GM19372 (cell line): Measurements from ENCODE around the gene ANKRD29.
"Not testable (repeated sequence)": the region's sequence is repeated elsewhere in the genome, so short reads cannot be mapped to it uniquely, and the experiment has no call there.

Experiments
- ATAC-seq: cut with Tn5 transposase; IDR thresholded peaks from one replicate; pipeline ENCODE4 v1.9.1; 2021; ENCODE audit warnings: mild to moderate bottlenecking, low read depth, moderate library complexity; ENCODE audit not compliant: unreplicated experiment

ANKRD29 gene

DNA sequence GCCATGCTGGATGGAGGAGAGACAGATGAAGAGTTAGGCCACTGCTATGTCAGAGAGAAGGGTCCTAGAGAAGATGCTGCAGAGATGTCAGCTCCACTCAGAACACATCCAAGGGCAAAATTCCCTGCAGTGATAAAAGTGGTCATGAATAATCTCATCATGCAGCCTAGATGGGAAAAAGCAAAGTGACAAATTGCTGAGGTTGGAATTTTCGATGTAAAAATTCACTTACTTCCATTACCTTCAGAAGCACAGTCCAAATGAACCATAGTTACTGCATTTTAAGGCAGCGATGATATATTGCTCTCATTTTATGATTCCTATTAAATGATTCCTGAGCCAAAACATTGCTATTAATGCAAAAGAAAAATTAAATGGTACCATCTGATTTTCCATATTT is 16.4 kb downstream of the ANKRD29 start:
- no peak for ATAC-seq

DNA sequence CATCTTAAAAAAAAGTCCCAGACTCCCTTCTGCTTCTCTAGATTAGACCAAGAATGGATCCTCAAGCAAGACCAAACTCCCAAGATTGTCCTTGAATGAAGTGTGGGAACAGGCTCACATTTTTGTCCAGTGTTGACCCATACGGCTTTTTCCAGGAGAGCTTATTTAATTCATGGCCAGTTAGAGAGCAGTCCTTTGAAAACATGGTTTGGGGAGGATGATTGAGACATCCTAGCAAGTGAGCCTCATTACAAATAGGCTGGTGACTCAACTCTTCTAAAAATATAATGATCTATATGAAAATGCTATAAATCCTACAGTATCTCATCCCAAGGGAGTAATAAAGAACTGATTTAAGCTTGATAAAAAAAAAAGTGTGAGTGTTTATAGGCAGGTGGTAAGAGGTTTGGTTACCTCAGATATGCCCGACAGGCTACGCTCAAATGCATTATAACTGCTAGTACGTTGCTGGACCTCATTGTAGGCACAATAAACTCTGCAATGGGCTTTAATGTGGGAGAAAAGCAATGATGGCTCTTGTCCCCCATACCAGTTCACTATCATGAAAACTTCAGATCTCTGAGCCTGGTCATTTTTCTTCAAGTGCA is 17.0 kb downstream of the ANKRD29 start:
- ATAC-seq: no peak

DNA sequence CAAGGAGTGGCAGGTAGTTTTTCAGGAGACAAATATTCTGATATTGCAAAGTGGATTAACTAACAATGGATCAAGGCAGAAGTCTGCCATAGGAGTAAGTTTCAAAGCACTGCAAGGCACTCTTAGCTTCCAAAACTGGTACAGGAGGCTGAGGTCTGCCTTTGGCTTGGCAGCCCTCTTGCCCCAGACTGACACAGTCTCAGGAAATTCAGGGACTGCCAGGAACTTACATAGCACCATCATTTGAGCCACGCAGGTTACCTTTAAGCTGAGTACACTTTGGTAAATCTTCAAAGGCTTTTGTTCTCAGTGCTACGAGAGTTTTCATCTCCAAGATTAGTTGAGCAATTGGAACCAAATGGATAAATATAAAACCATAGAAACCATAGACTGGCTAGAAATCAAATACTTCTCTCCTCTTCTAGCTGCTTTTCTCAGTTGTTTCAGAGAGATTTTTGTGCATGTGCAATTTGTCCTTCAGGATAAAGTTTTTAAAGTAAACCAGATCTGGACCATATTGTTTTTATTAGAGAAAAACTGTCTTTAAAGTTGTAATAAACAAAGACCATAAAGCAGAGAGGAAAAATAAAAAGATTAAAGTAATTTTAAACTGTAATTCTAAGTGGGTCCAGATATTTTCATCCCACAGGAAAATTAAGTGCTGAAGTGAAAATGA is 18.8 kb downstream of the ANKRD29 start:
- ATAC-seq: no peak

DNA sequence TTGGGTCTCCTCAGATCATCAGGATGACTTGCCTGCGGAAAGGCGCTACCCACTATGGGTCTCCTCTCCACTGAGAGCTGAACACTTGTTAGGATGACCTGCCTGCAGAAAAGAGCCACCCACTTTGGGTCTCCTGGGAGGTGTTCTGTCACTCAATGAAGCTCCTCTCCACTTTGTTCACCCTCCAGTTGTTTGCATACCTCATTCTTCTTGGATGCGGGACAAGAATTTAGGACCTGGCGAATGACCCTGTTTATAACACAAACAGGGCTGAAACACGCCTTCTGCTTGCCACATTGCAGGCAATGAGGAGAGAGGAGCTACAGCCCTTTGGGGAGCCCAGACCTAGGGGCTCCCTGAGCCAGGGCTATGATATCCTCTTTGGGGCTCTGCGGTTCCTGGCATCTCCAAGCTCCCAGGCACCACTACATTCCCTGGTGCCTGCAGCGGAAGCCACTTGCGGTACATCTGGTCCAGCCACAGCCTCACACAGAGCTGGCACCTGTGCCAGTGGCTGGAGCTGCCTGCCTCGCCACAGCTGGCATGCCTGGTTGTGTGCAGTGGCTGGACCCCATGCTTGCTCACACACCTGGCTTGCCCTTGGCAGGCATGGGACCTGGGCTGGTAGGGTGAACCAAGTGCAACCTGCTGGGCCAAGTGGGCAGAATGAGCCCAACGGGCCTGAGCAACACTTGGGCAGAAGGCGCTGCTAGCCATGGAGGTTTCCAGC is 20.6 kb downstream of the ANKRD29 start:
- no peak for ATAC-seq

DNA sequence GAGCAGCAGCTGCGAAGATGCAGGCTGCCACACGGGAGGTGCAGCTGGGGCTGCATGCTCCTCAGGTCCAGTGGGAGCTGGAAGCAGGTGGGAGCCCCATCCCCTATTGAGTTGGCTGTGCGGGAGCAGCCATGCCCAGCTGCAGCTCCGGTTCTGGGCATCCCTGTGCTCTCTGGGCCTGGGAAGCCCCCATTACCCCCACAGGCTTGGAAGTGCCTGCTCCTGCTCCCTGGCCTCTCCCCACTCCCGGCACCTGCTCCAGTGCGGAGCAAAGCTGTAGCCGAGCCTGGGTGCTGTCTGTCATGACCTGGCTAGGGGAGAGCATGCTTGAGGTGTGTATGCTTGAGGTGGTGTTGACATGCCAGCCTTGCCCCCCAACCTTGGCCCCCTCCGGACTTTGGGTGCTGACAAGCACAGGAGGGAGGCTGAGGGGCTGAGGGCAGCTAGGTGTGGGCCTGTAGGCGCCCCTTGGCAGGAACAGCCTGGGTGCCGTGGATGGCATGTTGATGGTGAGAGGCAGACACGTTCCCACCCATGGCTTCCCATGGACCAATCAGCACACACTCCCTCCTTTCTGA is 21.5 kb downstream of the ANKRD29 start:
- ATAC-seq: no peak

DNA sequence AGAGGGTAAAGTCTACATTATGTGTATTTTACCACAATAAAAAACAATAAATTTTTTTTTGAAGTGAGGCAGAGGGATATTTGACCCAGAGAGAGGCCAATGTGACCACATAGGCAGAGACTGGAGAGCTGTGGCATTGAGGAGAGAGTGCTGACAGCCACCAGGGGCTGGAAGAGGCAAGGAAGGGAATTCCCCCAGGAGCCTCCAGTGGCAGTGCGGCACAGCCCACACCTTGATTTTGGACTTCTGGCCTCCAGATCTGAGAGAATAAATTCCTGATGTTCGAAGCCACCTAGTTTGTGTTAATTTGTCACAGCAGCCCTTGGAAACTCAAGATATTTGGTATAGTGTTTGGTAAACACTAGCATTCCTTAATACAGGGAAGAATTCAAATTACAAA is 22.7 kb downstream of the ANKRD29 start:
- ATAC-seq: no peak

DNA sequence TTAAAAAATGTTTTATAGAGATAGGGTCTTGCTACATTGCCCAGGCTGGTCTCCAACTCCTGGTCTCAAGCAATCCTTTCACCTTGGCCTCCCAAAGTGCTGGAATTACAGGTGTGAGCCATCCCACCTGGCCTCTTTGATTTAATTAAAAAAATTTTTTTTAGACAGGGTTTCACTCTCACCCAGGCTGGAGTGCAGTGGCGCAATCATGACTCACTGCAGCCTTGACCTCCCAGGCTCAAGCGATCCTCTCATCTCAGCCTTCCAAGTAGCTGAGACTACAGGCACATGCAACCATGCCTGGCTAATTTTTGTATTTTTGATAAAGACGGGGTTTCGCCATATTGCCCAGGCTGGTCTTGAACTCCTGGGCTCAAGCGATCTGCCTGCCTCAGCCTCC is 26.3 kb downstream of the ANKRD29 start:
- not testable (repeated sequence) for ATAC-seq

DNA sequence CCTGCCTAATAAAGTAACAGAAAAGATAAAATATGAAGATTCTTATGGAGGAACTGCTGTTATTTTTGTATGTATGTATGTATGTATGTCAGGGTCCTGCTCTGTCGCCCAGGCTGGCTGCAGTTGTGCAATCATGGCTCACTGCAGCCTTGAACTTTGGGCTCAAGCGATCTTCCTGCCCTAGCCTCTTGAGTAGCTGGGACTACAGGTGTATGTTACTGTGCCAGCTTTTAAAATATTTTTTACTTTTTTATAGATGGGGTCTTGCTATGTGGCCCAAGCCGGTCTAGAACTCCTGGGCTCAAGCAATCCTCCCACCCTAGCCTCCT is 26.7 kb downstream of the ANKRD29 start:
- no peak for ATAC-seq

DNA sequence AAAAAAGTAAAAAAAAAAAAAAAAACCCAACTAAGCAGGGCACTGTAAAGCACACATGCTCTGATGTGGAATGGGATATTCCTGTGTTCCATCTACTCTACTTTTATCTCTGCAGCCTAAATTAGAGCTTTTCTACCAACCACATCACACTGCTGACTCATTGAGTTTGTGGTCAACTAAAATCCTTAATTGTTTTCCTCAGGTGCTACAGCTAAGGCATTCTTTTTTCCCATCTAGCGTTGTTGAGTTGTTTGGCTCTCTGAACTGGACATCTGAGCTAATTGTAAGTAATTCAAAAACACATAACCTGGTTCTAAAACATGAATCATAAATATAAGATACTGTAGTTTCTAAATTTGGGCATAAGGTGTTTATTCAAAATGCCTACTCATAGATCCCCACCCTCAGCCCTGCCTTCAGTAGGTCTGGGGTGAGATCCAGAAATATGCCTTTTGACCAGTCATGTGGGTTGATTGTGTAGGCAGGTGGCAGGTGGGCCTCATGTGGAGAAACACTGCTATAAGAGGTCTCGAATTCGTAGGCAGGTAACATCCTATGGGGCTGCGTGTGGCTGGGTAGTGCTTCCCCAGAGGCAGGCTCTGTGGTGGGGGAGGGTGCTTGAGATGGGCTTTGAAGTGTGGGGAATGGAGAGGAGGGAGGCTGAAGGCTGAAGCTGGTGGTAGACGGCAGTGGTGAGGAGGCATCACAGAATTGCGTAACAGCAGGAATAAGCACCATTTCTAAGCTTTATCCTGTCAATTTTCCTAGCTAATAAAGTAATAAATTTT is 27.2 kb downstream of the ANKRD29 start:
- ATAC-seq: no peak

DNA sequence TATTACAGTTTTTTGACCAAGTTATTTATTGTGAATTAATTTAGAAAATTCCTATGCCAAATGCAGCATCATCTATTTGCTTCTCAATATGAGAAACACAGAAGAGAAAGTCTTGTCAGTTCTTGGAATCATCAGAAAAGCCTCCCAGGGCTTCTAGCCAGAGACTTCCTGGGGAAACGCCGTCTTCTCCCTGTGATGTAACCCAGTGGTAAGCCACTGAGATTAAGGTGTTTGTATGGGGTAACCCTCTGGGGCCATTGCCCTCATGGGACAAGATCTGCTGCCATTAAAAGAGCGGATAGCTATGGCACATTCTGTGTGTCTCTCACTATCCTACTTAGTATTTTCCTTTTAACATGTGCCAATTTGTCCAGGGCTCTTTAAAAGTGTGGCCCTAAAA is 28.0 kb downstream of the ANKRD29 start:
- ATAC-seq: no peak

DNA sequence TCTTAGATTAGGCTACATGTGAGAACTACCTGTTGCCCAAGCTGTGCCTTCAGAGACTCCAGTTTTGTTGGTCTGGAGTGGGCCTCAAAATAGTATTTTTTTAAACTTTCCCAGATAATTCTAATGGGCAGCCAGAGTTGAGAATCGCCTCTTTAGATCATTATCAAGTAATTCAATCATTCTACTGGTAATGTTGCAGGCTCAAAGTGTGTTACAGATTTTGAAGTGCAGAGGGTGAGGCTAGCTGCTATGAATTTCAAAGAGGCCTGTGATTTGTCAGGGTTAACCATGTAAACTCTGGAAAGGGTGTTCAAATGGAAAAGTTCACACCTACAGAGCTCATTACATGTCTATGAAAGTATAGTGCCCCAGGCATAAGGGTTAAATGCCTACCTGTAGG is 30.1 kb downstream of the ANKRD29 start:
- no peak for ATAC-seq

DNA sequence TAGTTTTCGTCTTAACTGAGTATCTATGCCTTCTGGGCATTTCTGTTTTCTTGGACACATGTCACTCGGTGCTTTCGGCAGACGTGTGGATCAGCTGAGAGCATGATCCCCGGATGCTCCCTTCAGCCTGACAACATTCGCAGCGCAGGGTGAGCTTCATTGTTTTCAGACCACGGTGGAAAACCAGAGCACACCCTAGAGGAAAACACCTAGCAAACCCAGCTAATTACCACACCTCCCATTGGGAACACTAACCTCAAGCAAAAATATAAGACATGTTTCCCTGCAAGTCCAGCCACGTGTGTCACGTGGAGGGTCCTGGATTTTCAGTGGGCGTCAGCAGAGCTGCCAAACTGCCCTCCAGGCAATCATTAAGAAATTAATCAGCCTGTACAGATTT is 31.0 kb downstream of the ANKRD29 start:
- ATAC-seq: no peak

DNA sequence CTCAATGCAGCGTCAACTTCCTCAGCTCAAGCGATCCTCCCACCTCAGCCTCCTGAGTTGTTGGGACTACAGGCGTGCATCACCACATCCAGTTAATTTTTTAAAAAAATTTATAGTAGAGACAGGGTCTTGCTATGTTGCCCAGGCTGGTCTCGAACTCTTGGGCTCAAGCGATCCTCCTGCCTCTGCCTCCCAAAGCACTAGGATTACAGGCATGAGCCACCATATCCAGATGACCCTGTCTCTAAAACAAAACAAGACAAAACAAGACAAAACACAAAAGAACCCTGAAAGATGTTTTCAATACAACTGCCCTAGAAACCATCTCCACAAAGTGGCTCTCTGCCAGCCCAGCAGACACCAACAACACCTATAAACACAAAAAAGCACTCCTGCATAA is 31.4 kb downstream of the ANKRD29 start:
- no peak for ATAC-seq

DNA sequence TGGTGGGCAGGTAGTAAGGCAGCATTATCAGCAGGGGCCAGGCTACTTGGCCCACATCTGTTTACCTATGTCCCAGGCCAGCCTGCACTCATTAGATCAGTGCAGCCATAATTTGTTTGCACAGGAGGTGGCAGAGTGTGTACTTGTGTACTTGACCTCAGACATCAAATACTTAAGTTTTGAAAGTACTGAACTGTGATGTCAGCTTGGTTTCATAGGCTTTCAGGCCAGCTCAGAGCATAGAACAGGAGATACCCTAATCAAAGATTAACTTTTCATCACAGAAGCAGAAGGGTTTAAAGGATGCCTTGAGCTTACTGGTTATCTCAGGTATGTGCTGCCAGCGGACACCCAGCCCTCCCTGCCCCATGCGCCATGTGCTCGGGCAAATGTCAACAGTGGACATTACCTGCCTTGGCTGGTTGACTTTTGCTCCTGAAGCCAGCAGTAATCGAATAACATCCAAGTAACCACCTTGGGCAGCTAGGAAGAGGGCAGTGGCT is 33.2 kb downstream of the ANKRD29 start:
- peak; percentile 97 for ATAC-seq

DNA sequence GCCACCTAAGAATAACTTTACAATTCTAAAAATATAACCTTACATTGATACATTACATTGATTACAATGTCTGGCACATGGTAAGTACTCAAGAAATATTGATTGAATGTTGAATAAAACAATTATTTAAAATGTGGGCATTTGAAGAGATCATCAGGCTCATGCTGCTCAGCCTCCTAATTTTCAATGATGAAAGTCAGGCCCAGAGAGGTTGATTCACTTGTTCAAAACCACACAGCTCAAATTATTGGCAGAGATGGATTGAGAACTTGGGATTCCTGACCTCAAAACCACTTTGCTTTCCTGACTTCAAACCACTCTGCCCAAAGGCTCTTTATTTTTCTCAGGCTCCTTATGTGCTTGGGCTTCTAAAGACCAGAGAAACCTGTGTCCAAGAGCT is 34.7 kb downstream of the ANKRD29 start:
- no peak for ATAC-seq

DNA sequence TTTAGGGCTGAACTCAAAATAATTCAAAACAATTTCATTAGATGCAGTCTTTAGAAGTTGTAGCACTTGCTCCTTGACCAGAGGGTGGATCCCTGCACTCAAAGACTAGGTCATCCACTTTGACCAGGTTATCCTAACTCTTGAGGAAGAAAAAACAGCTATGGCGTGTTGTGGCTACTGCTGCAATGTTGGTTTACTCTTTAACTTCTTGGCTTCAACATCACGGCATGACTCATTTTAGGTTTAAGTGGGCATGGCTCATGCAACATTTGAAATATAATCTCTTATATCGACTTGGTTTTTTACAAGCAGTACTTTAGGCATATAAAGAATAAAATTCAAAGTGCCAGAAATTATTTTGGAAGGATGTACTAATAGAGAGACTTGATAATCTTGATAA is 35.4 kb downstream of the ANKRD29 start:
- no peak for ATAC-seq

DNA sequence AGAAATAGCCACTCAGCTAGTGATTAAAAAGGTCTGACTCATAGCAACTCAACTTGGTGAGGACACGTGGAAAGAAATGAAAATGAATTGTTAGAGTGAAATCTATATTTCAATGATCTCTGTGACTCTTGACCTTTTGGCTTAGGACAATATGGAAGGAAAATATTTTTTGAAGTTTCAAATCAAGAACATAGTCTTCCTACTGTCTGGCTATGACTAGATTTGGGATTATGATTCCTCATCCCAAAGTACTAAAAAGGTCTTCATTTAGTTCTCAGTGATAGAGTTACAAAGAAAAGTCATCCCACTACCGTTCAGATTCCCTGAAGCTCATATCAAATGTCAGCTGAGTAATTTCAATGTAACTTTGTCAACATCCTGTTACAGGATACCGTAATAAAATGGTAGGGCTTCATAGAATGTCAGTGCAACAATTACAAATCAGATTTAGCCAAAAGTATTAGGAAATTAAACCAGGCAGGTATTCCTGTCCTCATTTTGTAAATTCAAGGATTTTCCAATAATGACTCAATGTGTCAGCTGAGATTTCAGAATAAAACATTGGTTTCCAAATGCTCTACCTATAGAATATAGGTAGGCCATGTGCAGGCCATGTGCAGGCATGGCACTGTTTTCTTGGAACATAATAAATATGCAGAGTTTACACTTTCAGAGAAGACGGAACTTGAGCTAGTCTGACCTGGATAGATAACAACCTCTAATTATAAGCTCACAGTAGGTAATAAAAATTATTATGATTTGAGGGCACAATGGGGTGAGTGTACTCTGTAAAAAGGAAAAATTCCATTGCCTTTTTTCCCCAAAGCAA is 36.0 kb downstream of the ANKRD29 start:
- no peak for ATAC-seq

DNA sequence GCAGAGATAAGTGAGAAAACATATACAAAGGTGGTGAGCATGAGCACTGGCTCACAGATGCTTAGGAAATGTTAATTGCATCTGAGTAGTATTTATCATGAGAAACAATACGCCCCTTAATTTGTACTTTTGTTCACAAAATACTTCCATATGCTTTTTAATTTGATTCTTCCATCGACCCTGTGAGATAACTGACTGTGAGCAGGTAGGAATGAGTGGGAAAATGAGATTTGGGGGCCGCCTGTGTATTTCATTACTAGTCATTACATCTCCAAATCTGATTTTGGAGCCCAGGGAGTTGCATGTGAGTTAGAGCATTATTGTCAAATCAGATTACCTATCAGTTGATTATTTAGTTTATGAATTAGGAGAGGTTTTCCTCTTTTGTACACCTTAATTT is 39.7 kb downstream of the ANKRD29 start:
- ATAC-seq: no peak

DNA sequence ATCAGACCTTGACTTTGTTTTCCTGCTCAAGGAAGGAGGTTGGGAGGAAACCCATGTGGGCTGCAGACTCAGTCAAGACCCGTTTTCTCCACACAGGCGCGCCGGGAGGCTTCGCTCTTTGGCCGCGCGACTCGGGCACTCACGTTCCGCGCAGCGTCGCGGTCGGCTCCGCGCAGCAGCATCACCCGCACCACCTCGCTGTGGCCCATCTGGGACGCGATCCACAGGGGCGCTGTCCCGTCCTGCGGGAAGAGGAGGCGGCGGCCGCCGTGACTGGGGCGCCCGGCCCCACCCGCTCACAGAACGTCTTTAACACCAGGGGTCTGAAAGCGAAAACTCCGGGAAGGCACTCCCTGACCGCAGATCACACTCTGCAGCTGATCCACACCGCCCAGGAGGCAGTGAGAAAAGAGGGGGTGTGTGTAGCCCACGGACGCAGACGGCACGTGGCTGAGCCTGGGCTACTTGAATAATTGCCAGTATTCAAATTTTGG is 43.3 kb downstream of the ANKRD29 start:
- ATAC-seq: peak; percentile 21
